HG03095 (cell line): ENCODE results near the gene TRAPPC1.

ENCODE experiments used
- ATAC-seq: cut with Tn5 transposase; IDR thresholded peaks from one replicate; pipeline ENCODE4 v1.9.1; 2021; ENCODE audit warnings: moderate library complexity; ENCODE audit not compliant: unreplicated experiment

Gene TRAPPC1

GRCh38 chr17:7881276-7882054 is 50.3 kb downstream of the TRAPPC1 start:
- no peak for ATAC-seq
